ENCODE measurements around the gene ZNF365.

The ZNF365 gene

GRCh38 chr10:62333988-62334682 lies 40.0 kb upstream of the ZNF365 start:
- in situ Hi-C loops (cut with MboI; ENCODE audit: low sequenced_read_pairs, unreplicated experiment): no loop called here
- DNase-seq (ENCODE audit: low spot score): no peak
- no peak for TF ChIP-seq CTCF (IDR thresholded peaks at IDR 0.05; ENCODE audit: borderline replicate concordance, control extremely low read depth, extremely low read depth, insufficient read depth, missing control alignments)

GRCh38 chr10:62335326-62335725 lies 38.8 kb upstream of the ZNF365 start:
- in situ Hi-C loops (cut with MboI; ENCODE audit: low sequenced_read_pairs, unreplicated experiment): no loop called here
- DNase-seq (ENCODE audit: low spot score): no peak
- no peak for TF ChIP-seq CTCF (IDR thresholded peaks at IDR 0.05; ENCODE audit: borderline replicate concordance, control extremely low read depth, extremely low read depth, insufficient read depth, missing control alignments)

- DNase-seq (ENCODE audit: low spot score): no peak
- no peak for TF ChIP-seq CTCF (IDR thresholded peaks at IDR 0.05; ENCODE audit: borderline replicate concordance, control extremely low read depth, extremely low read depth, insufficient read depth, missing control alignments)
- in situ Hi-C loops (cut with MboI; ENCODE audit: low sequenced_read_pairs, unreplicated experiment): no loop called here
These were observed 37.8 kb upstream of the ZNF365 start for GRCh38 chr10:62336404-62336803.

GRCh38 chr10:62341419-62341818 lies 32.8 kb upstream of the ZNF365 start:
- TF ChIP-seq CTCF (IDR thresholded peaks at IDR 0.05; ENCODE audit: borderline replicate concordance, control extremely low read depth, extremely low read depth, insufficient read depth, missing control alignments): no peak
- no peak for DNase-seq (ENCODE audit: low spot score)
- in situ Hi-C loops (cut with MboI; ENCODE audit: low sequenced_read_pairs, unreplicated experiment): no loop called here

- no peak for TF ChIP-seq CTCF (IDR thresholded peaks at IDR 0.05; ENCODE audit: borderline replicate concordance, control extremely low read depth, extremely low read depth, insufficient read depth, missing control alignments)
- DNase-seq (ENCODE audit: low spot score): no peak
- in situ Hi-C loops (cut with MboI; ENCODE audit: low sequenced_read_pairs, unreplicated experiment): no loop called here
These were observed 31.2 kb upstream of the ZNF365 start for GRCh38 chr10:62343000-62343399.

GRCh38 chr10:62348029-62348428 lies 26.1 kb upstream of the ZNF365 start:
- in situ Hi-C loops (cut with MboI; ENCODE audit: low sequenced_read_pairs, unreplicated experiment): no loop called here
- no peak for TF ChIP-seq CTCF (IDR thresholded peaks at IDR 0.05; ENCODE audit: borderline replicate concordance, control extremely low read depth, extremely low read depth, insufficient read depth, missing control alignments)
- no peak for DNase-seq (ENCODE audit: low spot score)

All from GM13976 (cell line).